ENCODE results near the gene FNIP2. TPM values are rescaled to one million over a fixed set of nuclear protein-coding genes. Genes with fewer than 3 reads are reported as not detected.
A peak's percentile ranks its signal among the peaks of the same experiment; 100 is the strongest.

FNIP2 gene
- total and polyA plus RNA-seq, 10 of the 15 experiments (the other 5 are each of a cell fraction or from before 2014, with no cell fraction given) = 0.03 to 0.38 (median 0.15) TPM

- TF ChIP-seq EED (IDR thresholded peaks at IDR 0.05; ENCODE audit: low read depth) (no peak), SIN3A (IDR thresholded peaks at IDR 0.05; ENCODE audit: low read depth, low read length) (no peak), YY1 (IDR thresholded peaks at IDR 0.05; ENCODE audit: low read depth, low read length) (no peak), SKIL (IDR thresholded peaks at IDR 0.05; ENCODE audit: low read depth, poor library complexity, severe bottlenecking) (no peak), DPF2 (IDR thresholded peaks at IDR 0.05) (peak; percentile 19; the same call in 1 of the 2 replicates), ATF3 (IDR thresholded peaks at IDR 0.05; ENCODE audit: borderline replicate concordance, extremely low read depth, low read depth, low read length) (no peak), IRF5 (IDR thresholded peaks at IDR 0.05; ENCODE audit: borderline replicate concordance) (no peak), IRF4 (IDR thresholded peaks at IDR 0.05; ENCODE audit: low read depth, low read length) (no peak), MTA2 (IDR thresholded peaks at IDR 0.05; ENCODE audit: low read depth) (peak; percentile 59; the same call in 1 of the 2 replicates), IRF3 (IDR thresholded peaks at IDR 0.05) (no peak), BMI1 (IDR thresholded peaks at IDR 0.05; ENCODE audit: borderline replicate concordance) (no peak), USF2 (IDR thresholded peaks at IDR 0.05; ENCODE audit: borderline replicate concordance, low read depth, low read length) (no peak), SMARCA5 (IDR thresholded peaks at IDR 0.05) (peak; percentile 60), FOXK2 (IDR thresholded peaks at IDR 0.05) (no peak), NFXL1 (IDR thresholded peaks at IDR 0.05; ENCODE audit: borderline replicate concordance) (no peak), BCL11A (IDR thresholded peaks at IDR 0.05; ENCODE audit: low read depth, low read length) (no peak), HSF1 (IDR thresholded peaks at IDR 0.05; ENCODE audit: low read depth, low read length) (no peak), CBFB (IDR thresholded peaks at IDR 0.05; ENCODE audit: low read depth) (no peak), POLR2AphosphoS2 (IDR thresholded peaks at IDR 0.05; ENCODE audit: low read depth, low read length) (no peak), POLR2A (IDR thresholded peaks at IDR 0.05; ENCODE audit: low read depth, low read length) (no peak), CBX5 (IDR thresholded peaks at IDR 0.05; ENCODE audit: low read depth) (no peak), BRCA1 (IDR thresholded peaks at IDR 0.05; ENCODE audit: low read depth, low read length) (no peak), SMAD5 (IDR thresholded peaks at IDR 0.05; ENCODE audit: low read depth) (no peak), NRF1 (conservative IDR thresholded peaks at IDR 0.05; ENCODE audit: low read depth, low read length) (no peak), KDM1A (IDR thresholded peaks at IDR 0.05; ENCODE audit: borderline replicate concordance) (no peak)
Measured at GRCh38 chr4:158817562-158818296, 48.9 kb downstream of the FNIP2 start (continued).

All from GM12878 (cell line).